GM11168 (cell line): ENCODE results near the gene KLHL4.
"Not testable (repeated sequence)": the region's sequence is repeated elsewhere in the genome, so short reads cannot be mapped to it uniquely, and the experiment has no call there.

Source experiments
- in situ Hi-C: fragments of 300-500 bp; cut with MboI; formaldehyde crosslinking; loops from one replicate; pipeline ENCODE4 v1.12.0; 2022; ENCODE audit warnings: low sequenced_read_pairs; ENCODE audit not compliant: unreplicated experiment

Gene KLHL4

DNA sequence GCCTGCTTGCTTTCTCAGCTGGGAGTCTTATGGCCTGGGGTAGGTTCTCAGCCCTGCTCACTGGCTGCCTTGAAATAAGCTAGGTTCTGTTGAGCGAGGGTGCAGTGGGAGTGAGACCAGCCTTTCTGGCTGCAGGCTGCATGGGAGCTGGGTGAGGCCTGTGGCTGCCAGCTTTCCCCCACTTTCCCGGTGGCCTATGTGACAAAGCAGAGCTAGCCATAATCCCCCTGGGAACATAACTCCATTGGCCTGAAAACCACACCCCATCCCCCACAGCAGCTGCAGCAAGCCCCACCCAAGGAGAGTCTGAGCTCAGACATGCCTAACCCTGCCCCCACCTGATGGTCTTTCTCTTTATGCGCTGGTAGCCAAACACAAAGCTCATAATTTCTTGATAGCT, 118.9 kb downstream of the KLHL4 start:
- in situ Hi-C loops = no loop called here

DNA sequence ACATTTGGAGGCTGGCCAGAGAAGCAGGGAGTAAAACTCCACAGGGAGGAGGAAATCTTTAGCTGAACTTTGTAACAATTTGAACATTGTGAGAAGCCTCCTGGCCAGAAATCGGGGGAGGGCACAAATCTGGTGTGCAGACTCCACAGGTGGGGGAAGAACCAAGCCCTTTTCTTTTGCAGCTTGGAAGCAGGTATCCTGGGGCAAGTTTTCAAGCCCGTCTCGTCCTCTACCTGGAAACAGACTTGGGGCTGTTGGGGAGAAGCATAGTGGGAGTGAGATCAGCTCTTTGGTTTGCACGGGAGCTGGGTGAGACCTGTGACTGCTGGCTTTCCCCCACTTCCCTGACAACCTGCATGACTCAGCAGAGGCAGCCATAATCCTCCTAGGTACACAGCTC, 123.8 kb downstream of the KLHL4 start:
- in situ Hi-C loops = not testable (repeated sequence)

DNA sequence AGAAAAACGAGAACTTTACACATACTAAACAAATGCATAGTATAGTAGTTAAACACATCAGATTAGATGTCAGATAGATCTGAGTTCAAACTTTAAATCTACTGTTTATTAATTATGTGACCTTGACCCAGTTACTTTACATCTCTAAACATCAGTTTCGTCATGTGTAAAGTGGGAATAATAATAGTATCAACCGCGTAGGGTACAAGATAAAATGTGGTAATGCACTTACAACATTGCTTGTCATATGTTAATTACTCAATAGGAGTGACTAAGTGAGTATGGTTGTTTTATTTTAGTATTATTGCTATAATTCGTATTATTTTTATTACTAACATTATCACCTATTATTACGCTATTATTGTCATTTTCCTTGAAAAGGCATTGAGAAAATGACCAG, 144.2 kb downstream of the KLHL4 start:
- in situ Hi-C loops = no loop called here

GRCh38 chrX:87663421-87663820, 145.8 kb downstream of the KLHL4 start:
- in situ Hi-C loops = no loop called here

GRCh38 chrX:87664381-87664780, 146.8 kb downstream of the KLHL4 start:
- in situ Hi-C loops = no loop called here

DNA sequence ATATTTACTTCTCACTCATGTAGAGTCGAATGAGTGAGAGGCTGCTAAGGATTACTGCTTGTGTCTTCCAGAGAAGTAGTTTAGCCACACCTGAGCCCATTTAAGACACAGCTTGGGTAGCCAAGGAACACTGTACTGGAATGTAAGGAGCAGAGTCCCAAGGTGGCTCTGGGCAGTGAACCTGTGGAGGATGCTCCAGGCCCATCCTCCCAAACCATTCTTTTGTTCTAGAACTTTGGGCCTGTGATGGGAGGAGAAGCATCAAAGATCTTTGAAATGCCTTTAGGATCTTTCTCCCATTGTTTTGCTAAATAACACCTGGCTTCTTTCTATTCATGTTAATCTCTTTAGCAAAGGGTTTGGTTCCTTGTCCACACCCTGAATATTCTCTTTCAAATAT, 162.2 kb downstream of the KLHL4 start:
- in situ Hi-C loops = no loop called here

GRCh38 chrX:87687703-87688102, 170.1 kb downstream of the KLHL4 start:
- in situ Hi-C loops = no loop called here

GRCh38 chrX:87688113-87688748, 170.6 kb downstream of the KLHL4 start:
- in situ Hi-C loops = not testable (repeated sequence)

DNA sequence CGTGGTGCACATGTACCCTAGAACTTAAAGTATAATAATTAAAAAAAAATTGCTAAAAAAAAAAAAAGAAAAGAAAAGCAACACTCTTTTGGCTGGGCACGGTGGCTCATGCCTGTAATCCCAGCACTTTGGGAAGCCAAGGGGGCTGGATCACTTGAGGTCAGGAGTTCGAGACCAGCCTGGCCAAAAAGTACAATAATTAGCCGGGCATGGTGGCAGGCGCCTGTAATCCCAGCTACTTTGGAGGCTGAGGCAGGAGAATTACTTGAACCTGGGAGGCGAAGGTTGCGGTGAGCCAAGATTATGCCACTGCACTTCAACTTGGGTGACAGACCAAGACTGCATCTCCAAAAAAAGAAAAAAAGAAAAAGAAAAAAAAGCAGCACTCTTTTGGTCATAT, 171.6 kb downstream of the KLHL4 start:
- in situ Hi-C loops = not testable (repeated sequence)

DNA sequence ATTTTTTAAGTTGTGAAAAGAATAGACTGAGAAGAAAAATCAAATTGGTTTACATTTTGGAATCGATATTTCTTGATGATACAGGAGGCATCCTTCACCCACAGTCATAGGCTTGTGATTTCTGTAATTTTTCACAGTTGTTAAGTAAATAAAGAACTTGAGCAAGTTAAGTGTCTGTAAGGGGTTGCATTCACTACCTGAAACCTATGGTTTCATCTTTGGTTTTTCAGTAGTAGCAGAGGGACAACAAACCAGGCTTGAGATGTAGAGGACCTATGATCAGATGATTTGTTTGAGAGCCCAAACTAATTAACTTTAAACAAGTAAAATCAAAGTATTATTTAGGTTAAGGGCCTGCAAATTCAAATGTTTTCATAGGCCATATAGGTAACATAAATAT, 175.6 kb downstream of the KLHL4 start:
- in situ Hi-C loops = no loop called here

DNA sequence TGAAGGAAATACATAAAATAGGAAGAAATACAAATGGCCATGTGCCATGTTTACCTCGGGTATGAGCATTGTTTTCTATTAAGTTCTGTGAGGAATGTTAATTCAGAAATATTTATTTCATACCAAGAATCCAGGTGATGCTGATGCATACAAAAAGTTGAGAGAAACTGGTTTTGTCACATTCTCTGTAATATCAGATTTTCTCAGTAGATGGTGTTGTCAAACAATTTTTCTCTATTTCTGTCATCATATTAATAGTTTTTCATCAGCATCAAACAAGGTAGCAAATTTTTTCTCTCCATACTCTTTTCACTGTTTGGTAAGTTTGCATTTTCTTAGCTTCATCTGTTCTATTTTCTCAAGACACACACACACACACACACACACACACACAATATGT, 179.8 kb downstream of the KLHL4 start:
- in situ Hi-C loops = no loop called here

DNA sequence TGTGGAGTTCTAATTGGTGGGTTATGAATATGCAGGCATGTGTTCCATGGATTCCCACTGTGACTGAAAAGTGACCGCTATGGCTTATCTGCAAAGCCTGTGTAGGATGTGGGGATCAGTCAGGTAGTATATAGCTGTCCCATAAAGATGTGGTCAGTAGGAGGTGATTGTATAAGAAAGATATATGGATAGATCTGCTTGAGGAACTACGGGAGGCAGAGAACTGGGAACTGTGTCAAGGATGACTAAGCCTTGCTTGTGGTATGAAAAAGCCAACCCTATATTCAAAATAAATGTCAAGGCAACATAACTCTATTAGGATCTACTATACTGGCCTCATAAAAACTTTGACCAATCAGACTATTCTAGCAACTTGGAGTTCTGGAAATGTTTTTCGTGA, 185.2 kb downstream of the KLHL4 start:
- in situ Hi-C loops = no loop called here

GRCh38 chrX:87703469-87703868, 185.9 kb downstream of the KLHL4 start:
- in situ Hi-C loops = not testable (repeated sequence)

DNA sequence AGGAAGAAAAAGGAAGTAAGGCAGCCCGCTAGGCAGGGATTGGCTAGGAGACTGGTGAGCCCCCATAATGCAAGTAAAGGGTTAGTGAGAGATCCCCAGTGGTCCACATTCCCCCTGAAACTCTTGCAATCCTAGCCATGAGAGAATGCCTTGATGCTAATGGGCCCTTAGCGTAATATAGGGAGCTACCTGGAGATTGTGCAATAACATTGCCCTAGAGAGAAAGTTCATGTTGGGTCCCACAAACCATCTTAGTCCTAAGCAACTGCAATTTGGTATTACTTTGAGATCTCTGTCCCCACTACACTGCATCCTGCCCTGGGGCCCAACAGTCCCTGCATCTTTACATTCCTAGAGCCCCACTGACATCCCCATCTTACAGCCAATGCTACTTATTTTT, 188.5 kb downstream of the KLHL4 start:
- in situ Hi-C loops = no loop called here

GRCh38 chrX:87710580-87710979, 193.0 kb downstream of the KLHL4 start:
- in situ Hi-C loops = no loop called here
